ENCODE data around the gene PXT1. TPM values are rescaled to one million over a fixed set of nuclear protein-coding genes. Genes with fewer than 3 reads are reported as not detected.
A peak's percentile ranks its signal among the peaks of the same experiment; 100 is the strongest.

PXT1 gene
- total and polyA plus RNA-seq, 9 of the 15 experiments (the other 6 are each of a cell fraction or from before 2014, with no cell fraction given) = 0.09 to 0.11 (median 0.10) TPM; not detected in 5

DNA sequence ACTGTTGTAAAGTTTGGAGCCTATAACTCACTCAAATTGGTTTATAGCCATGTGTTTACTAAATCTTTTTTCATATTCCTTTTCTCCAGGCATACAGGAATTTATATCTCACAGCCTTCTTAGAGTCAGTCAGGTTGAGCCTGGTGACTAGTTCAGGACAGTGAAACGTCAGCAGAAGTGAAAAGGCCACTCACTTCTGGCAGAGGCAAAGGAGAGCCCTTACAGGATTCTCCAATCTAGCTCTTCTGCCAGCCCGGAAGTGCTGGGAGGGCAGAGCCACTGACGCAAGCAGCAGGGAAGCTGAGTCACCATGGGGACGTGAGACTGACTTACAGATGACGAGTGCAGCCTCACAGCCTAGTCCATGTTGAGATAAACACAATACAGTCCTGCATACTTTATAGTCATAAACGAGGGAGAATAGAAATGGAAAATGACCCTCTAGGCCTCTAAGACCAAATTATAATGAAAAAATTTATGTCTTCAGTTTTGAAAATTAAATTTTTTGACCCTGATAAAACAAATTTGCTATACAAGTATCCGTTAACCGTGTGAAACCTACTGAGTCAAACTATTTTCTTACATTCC lies 1.3 kb downstream of the PXT1 start (continued):
- TF ChIP-seq CCAR2 (IDR thresholded peaks at IDR 0.05; ENCODE audit: low read depth, low read length) (no peak), MTF1 (CRISPR knock-in tag; IDR thresholded peaks at IDR 0.05; ENCODE audit: borderline replicate concordance) (no peak), MCM5 (IDR thresholded peaks at IDR 0.05; ENCODE audit: low read depth) (no peak), MITF (IDR thresholded peaks at IDR 0.05) (no peak), ATF7 (IDR thresholded peaks at IDR 0.05) (peak; percentile 96), BMI1 (IDR thresholded peaks at IDR 0.05; ENCODE audit: low read length) (no peak), ZSCAN32 (CRISPR knock-in tag; IDR thresholded peaks at IDR 0.05) (no peak), TAF15 (IDR thresholded peaks at IDR 0.05; ENCODE audit: low read depth, low read length) (no peak), NR2F6 (CRISPR knock-in tag; IDR thresholded peaks at IDR 0.05) (no peak), ZNF699 (CRISPR knock-in tag; IDR thresholded peaks at IDR 0.05; ENCODE audit: insufficient replicate concordance) (no peak), POLR2B (IDR thresholded peaks at IDR 0.05; ENCODE audit: low read depth, partially characterized antibody) (peak; percentile 80), SMARCC2 (IDR thresholded peaks at IDR 0.05; ENCODE audit: low read depth) (0 out of 2 replicates have a peak, but pooled peaks have one; percentile 18), SAP30 (IDR thresholded peaks at IDR 0.05; ENCODE audit: borderline replicate concordance, insufficient read depth, low read depth, low read length, poor library complexity, severe bottlenecking) (no peak), BRD9 (IDR thresholded peaks at IDR 0.05; ENCODE audit: low read depth, partially characterized antibody) (peak; percentile 50), POU5F1 (IDR thresholded peaks at IDR 0.05; ENCODE audit: borderline replicate concordance, low read depth, low read length, partially characterized antibody) (no peak), FOXJ2 (tag; IDR thresholded peaks at IDR 0.05) (peak; percentile 66), RNF2 (IDR thresholded peaks at IDR 0.05) (peak; percentile 80), ZNF124 (CRISPR knock-in tag; IDR thresholded peaks at IDR 0.05) (no peak), GABPB1 (CRISPR knock-in tag; IDR thresholded peaks at IDR 0.05) (peak; percentile 89), RAD21 (CRISPR knock-in tag; conservative IDR thresholded peaks at IDR 0.05 in 1 of 2, IDR thresholded peaks at IDR 0.05 in 1 of 2) (no peak), SIX5 (IDR thresholded peaks at IDR 0.05; ENCODE audit: borderline replicate concordance in 1 of 2, insufficient read depth in 1 of 2, low read depth in 1 of 2, low read length in 2 of 2) (no peak)
- TF ChIP-seq, protein P1, sequence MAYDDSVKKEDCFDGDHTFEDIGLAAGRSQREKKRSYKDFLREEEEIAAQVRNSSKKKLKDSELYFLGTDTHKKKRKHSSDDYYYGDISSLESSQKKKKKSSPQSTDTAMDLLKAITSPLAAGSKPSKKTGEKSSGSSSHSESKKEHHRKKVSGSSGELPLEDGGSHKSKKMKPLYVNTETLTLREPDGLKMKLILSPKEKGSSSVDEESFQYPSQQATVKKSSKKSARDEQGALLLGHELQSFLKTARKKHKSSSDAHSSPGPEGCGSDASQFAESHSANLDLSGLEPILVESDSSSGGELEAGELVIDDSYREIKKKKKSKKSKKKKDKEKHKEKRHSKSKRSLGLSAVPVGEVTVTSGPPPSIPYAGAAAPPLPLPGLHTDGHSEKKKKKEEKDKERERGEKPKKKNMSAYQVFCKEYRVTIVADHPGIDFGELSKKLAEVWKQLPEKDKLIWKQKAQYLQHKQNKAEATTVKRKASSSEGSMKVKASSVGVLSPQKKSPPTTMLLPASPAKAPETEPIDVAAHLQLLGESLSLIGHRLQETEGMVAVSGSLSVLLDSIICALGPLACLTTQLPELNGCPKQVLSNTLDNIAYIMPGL (CRISPR knock-in tag; IDR thresholded peaks at IDR 0.05) = no peak
- TF ChIP-seq, protein P2, sequence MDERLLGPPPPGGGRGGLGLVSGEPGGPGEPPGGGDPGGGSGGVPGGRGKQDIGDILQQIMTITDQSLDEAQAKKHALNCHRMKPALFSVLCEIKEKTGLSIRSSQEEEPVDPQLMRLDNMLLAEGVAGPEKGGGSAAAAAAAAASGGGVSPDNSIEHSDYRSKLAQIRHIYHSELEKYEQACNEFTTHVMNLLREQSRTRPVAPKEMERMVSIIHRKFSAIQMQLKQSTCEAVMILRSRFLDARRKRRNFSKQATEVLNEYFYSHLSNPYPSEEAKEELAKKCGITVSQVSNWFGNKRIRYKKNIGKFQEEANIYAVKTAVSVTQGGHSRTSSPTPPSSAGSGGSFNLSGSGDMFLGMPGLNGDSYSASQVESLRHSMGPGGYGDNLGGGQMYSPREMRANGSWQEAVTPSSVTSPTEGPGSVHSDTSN (CRISPR knock-in tag; IDR thresholded peaks at IDR 0.05; ENCODE audit: low read depth) = no peak
- TF ChIP-seq, protein P2 (tag; conservative IDR thresholded peaks at IDR 0.05; ENCODE audit: low read depth) = peak; percentile 72
